PC-3 (cell line): ENCODE data around the gene GABPA. TPM values are rescaled to one million over a fixed set of nuclear protein-coding genes. Genes with fewer than 3 reads are reported as not detected.
"Not testable (repeated sequence)": the region's sequence is repeated elsewhere in the genome, so short reads cannot be mapped to it uniquely, and the experiment has no call there.

Experiments
- ATAC-seq: fragments of 200-7000 bp; cut with Tn5 transposase; 2 replicates; pipeline ENCODE4 v1.9.1; 2020; ENCODE audit warnings: mild to moderate bottlenecking, moderate library complexity
- BruUV-seq: library from RNA; stranded (reverse); fragments of 400-500 nt; replicated peaks from 2 replicates; lab custom pipeline; 2021; lab: Mats Ljungman, UMichigan
- CTCF ChIA-PET: fragments of 300-600 bp; sonication (Branson Sonifier 250); formaldehyde crosslinking; loops from one replicate; lab custom pipeline; 2022; ENCODE audit warnings: antibody characterized with exemption; lab: Charles Lee
- POLR2A ChIA-PET: fragments of 300-600 bp; sonication (Branson Sonifier 250); formaldehyde crosslinking; loops from one replicate; lab custom pipeline; 2022; ENCODE audit warnings: antibody characterized with exemption; ENCODE audit not compliant: unreplicated experiment; lab: Charles Lee
- DNase-seq: peaks from one replicate; pipeline ENCODE4 v3.0.0-alpha.2; 2015
- H2AFZ ChIP-seq: fragments of 300-600 bp; sonication (generic); 2 replicates; pipeline ENCODE4 v1.6.0; 2016; ENCODE audit warnings: antibody characterized with exemption, low read length
- H3F3A ChIP-seq: fragments of 300-600 bp; sonication (generic); one replicate; pipeline ENCODE4 v1.6.0; 2017; ENCODE audit warnings: antibody characterized with exemption, low read length, control low read depth, mild to moderate bottlenecking; ENCODE audit not compliant: unreplicated experiment
- H3K27ac ChIP-seq: fragments of 300-600 bp; sonication (generic); 2 replicates; pipeline ENCODE4 v1.5.1; 2016; ENCODE audit warnings: mild to moderate bottlenecking, low read length
- H3K27me3 ChIP-seq: fragments of 300-600 bp; sonication (generic); 2 replicates; pipeline ENCODE4 v1.6.1; 2016; ENCODE audit warnings: low read length, mixed read lengths
- H3K36me3 ChIP-seq: fragments of 300-600 bp; sonication (generic); 2 replicates; pipeline ENCODE4 v1.6.1; 2016; ENCODE audit warnings: low read depth, mixed run types, low read length, mixed read lengths
- H3K4me1 ChIP-seq: fragments of 300-600 bp; sonication (generic); 2 replicates; pipeline ENCODE4 v1.5.1; 2016; ENCODE audit warnings: low read length; ENCODE audit not compliant: insufficient read depth
- H3K4me2 ChIP-seq: fragments of 300-600 bp; sonication (generic); 2 replicates; pipeline ENCODE4 v1.6.0; 2016; ENCODE audit warnings: low read length
- H3K4me3 ChIP-seq: fragments of 300-600 bp; sonication (generic); 2 replicates; pipeline ENCODE4 v1.5.1; 2016; ENCODE audit warnings: mild to moderate bottlenecking, low read length, mixed read lengths
- H3K79me2 ChIP-seq: fragments of 300-600 bp; sonication (generic); 2 replicates; pipeline ENCODE4 v1.6.1; 2017; ENCODE audit warnings: low read length, mixed read lengths
- H3K9ac ChIP-seq: fragments of 300-600 bp; sonication (generic); 2 replicates; pipeline ENCODE4 v1.6.0; 2016; ENCODE audit warnings: mild to moderate bottlenecking, low read length
- H3K9me2 ChIP-seq: fragments of 300-600 bp; sonication (generic); replicated peaks from 2 replicates; pipeline ENCODE4 v1.6.1; 2016; ENCODE audit warnings: mixed run types, low read length, mixed read lengths
- H3K9me3 ChIP-seq: fragments of 300-600 bp; sonication (generic); 2 replicates; pipeline ENCODE4 v1.6.1; 2016; ENCODE audit warnings: low read length, mixed read lengths
- H4K20me1 ChIP-seq: fragments of 300-600 bp; sonication (generic); 2 replicates; pipeline ENCODE4 v1.6.1; 2016; ENCODE audit warnings: low read length, mixed read lengths
- CTCF ChIP-seq: fragments of 300-600 bp; sonication (generic); conservative IDR thresholded peaks from 2 replicates; pipeline ENCODE4 v1.5.1; 2017; ENCODE audit warnings: antibody characterized with exemption, low read depth, mild to moderate bottlenecking, low read length
- EZH2 ChIP-seq: fragments of 300-600 bp; sonication (generic); IDR thresholded peaks from one replicate; pipeline ENCODE4 v1.6.1; 2017; ENCODE audit warnings: antibody characterized with exemption, mild to moderate bottlenecking, low read length; ENCODE audit not compliant: unreplicated experiment
- EZH2phosphoT487 ChIP-seq: fragments of 300-600 bp; sonication (generic); IDR thresholded peaks from 2 replicates; pipeline ENCODE4 v1.6.1; 2018; ENCODE audit warnings: mild to moderate bottlenecking, antibody characterized with exemption, low read length, borderline replicate concordance
- intact Hi-C: fragments of 100-400 bp; cut with micrococcal nuclease; formaldehyde crosslinking; loops from 2 replicates; pipeline ENCODE4 v1.9.0; 2023
- total RNA-seq: library from RNA; depleted of rRNA; stranded (reverse); fragments of >200 nt; gene quantifications from 2 replicates; pipeline ENCODE4 v1.2.3, GENCODE V29; 2014

Gene GABPA
- total RNA-seq, 1 experiment from 2014 or later = 19.0 TPM

GRCh38 chr21:25688275-25689155, 46.3 kb upstream of the GABPA start:
- no peaks in the 10 kb centered on the region for H3F3A ChIP-seq
- DNase-seq = no peak
- BruUV-seq = no TSS peak
- no peak overlapping the region for H3K4me3 ChIP-seq
- intact Hi-C loops = no loop called here
- TF ChIP-seq CTCF = no peak
- no peak for TF ChIP-seq EZH2phosphoT487
- TF ChIP-seq EZH2 = no peak
- no peaks in the 10 kb centered on the region for H3K36me3 ChIP-seq
- no peak overlapping the region for H2AFZ ChIP-seq
- ChIA-PET CTCF (no interaction called here), POLR2A (no interaction called here)
- no peak overlapping the region for H3K27ac ChIP-seq
- H3K79me2 ChIP-seq = no peaks in the 10 kb centered on the region
- H4K20me1 ChIP-seq = no peaks in the 10 kb centered on the region
- no peaks in the 10 kb centered on the region for H3K9me2 ChIP-seq
- no peak overlapping the region for H3K9ac ChIP-seq
- H3K27me3 ChIP-seq = no peaks in the 10 kb centered on the region
- H3K9me3 ChIP-seq = no peaks in the 10 kb centered on the region
- no peak overlapping the region for H3K4me2 ChIP-seq
- H3K4me1 ChIP-seq = no peaks in the 10 kb centered on the region
- no peak for ATAC-seq

- Histone ChIP-seq H3K9me3 (no peaks in the 10 kb centered on the region), H3K9me2 (no peaks in the 10 kb centered on the region), H3K4me1 (no peaks in the 10 kb centered on the region), H3K27me3 (no peaks in the 10 kb centered on the region), H2AFZ (no peak overlapping the region), H3K36me3 (no peaks in the 10 kb centered on the region), H3K4me3 (no peak overlapping the region), H3F3A (no peaks in the 10 kb centered on the region), H4K20me1 (no peaks in the 10 kb centered on the region), H3K9ac (no peak overlapping the region), H3K4me2 (no peak overlapping the region), H3K79me2 (no peaks in the 10 kb centered on the region), H3K27ac (no peak overlapping the region)
- intact Hi-C loops = no loop called here
- ChIA-PET POLR2A (no interaction called here), CTCF (no interaction called here)
- ATAC-seq (no peak), DNase-seq (no peak)
- TF ChIP-seq EZH2 (no peak), CTCF (no peak), EZH2phosphoT487 (no peak)
- no TSS peak for BruUV-seq
Observed at GRCh38 chr21:25689226-25689625, 45.5 kb upstream of the GABPA start.

DNA sequence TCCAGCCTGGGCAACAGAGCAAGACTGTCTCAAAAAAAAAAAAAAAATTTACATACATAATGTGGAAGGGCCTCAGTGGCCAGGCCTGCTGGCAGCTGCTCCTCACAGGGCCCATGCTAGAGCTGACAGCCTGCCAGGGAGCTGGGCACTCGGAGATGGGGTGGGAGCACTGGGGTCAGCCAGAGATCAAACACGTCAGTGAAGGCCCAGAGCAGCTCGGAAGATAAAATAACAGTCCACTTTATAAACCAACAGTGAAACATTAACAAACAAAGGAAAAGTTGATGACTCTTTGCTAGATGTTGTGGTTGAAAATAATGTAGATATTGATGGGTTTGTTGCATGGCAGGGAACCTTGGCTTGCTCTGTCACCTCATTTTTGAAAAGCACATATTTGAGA, 42.8 kb upstream of the GABPA start:
- Histone ChIP-seq H3K36me3 (no peaks in the 10 kb centered on the region), H2AFZ (no peak overlapping the region), H3K4me3 (no peak overlapping the region), H3K4me1 (no peaks in the 10 kb centered on the region), H3K9ac (no peak overlapping the region), H3K9me2 (no peaks in the 10 kb centered on the region), H3K4me2 (no peak overlapping the region), H3K27ac (no peak overlapping the region), H3K9me3 (no peaks in the 10 kb centered on the region), H3F3A (no peaks in the 10 kb centered on the region), H3K79me2 (no peaks in the 10 kb centered on the region), H3K27me3 (no peaks in the 10 kb centered on the region), H4K20me1 (no peaks in the 10 kb centered on the region)
- intact Hi-C loops = no loop called here
- DNase-seq = no peak
- CTCF ChIA-PET = no interaction called here
- no TSS peak for BruUV-seq
- TF ChIP-seq EZH2 (no peak), EZH2phosphoT487 (no peak), CTCF (no peak)
- POLR2A ChIA-PET = no interaction called here
- ATAC-seq = no peak

DNA sequence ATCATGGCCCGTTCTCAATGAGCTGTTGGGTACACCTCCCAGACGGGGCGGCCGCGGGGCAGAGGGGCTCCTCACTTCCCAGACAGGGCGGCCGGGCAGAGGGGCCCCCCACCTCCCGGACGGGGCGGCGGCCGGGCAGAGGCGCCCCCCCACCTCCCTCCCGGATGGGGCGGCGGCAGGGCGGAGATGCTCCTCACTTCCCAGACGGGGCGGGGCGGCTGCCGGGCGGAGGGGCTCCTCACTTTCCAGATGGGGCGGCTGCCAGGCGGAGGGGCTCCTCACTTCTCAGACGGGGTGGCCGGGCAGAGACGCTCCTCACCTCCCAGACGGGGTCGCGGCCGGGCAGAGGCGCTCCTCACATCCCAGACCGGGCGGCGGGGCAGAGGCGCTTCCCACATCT, 39.3 kb upstream of the GABPA start:
- H3K9me2 ChIP-seq, H3K79me2 ChIP-seq, CTCF ChIA-PET, POLR2A ChIA-PET, DNase-seq, H2AFZ ChIP-seq, H3F3A ChIP-seq, H3K27me3 ChIP-seq, H3K9me3 ChIP-seq, BruUV-seq, H3K4me2 ChIP-seq, H4K20me1 ChIP-seq, intact Hi-C loops, H3K9ac ChIP-seq, ATAC-seq, H3K4me3 ChIP-seq, H3K36me3 ChIP-seq, H3K27ac ChIP-seq: not testable (repeated sequence)
- peaks cover 14% of the 10 kb centered on the region for H3K4me1 ChIP-seq
